GM19023 (cell line): ENCODE results near the gene ZNF534.
"Not testable (repeated sequence)": the region's sequence is repeated elsewhere in the genome, so short reads cannot be mapped to it uniquely, and the experiment has no call there.

ENCODE experiments used
- ATAC-seq: cut with Tn5 transposase; IDR thresholded peaks from one replicate; pipeline ENCODE4 v1.9.1; 2021; ENCODE audit warnings: mild to moderate bottlenecking, moderate library complexity; ENCODE audit not compliant: unreplicated experiment

ZNF534 gene

GRCh38 chr19:52494518-52494917, 65.6 kb downstream of the ZNF534 start:
- no peak for ATAC-seq

- no peak for ATAC-seq
These were observed 69.6 kb downstream of the ZNF534 start for GRCh38 chr19:52498571-52498970.

GRCh38 chr19:52500474-52500873, 71.5 kb downstream of the ZNF534 start:
- not testable (repeated sequence) for ATAC-seq

- ATAC-seq = not testable (repeated sequence)
These were observed 72.0 kb downstream of the ZNF534 start for GRCh38 chr19:52500991-52501390.
